NCI-H2196 treated with DMSO at 0.1 percent for 48 hours (cell line): ENCODE results near the gene FILIP1L.
A peak's percentile ranks its signal among the peaks of the same experiment; 100 is the strongest.

Experiments used
- DNase-seq: peaks from one replicate; lab custom pipeline; 2025; ENCODE audit not compliant: unreplicated experiment; lab: John Stamatoyannopoulos, UW

FILIP1L gene

DNA sequence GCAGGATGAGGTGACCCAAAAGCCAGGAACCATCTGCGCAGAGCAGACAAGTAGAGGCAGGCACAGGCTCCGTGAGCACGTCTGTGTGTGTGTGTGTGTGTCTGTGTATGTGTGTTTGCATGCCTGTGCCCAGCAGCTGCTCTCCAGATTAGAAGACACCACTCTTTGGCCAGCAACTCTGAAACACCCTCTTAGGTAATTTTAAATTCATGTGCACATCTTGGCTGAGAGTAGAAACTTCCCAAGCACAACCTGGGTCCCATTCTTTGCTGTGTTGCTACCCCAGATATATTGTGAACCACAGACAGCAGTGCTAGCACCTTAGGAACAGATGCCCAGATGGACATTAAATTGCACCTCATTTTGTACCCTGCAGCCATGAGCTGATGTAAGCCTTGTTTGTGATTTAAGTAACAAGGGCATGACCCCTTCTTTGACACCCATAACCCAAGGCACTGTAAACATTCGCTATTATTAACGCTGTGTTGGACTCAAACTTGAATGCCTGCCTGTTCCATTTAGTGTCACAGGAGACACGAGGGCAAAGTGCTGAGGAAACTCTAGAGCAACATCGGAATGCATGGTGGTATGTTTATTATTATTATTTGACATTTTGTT, at the start of gene FILIP1L:
Gene FILIP1L, minus strand, starts transcription at position 89 of the 618 bp plus-strand sequence.
- DNase-seq: no peak

GRCh38 chr3:100163787-100164186, 49.5 kb upstream of the FILIP1L start:
- DNase-seq: no peak

- DNase-seq: no peak
Observed at GRCh38 chr3:100160521-100160920, 46.2 kb upstream of the FILIP1L start.

- no peak for DNase-seq
Observed at GRCh38 chr3:100159331-100160153, 45.2 kb upstream of the FILIP1L start.

DNA sequence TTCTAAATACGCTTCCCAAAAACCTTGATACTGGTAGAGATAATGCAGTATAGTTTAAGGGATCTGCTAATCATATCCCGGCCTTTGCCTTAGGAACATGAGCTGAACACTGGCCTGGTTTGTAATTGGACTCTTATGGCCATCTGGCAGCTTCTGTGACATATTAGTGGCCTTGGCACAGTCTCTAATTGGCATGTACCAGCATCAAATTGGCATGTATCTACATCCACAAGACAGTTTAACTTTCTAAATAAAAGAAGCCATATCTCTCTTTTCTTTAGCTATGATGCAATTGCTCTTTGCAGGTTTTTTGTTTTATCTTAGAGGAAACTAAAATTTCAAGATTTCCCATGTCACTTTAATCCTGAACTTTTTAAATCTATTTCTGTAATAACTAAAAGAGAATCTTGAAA, 44.6 kb upstream of the FILIP1L start:
- DNase-seq: peak; percentile 17

DNA sequence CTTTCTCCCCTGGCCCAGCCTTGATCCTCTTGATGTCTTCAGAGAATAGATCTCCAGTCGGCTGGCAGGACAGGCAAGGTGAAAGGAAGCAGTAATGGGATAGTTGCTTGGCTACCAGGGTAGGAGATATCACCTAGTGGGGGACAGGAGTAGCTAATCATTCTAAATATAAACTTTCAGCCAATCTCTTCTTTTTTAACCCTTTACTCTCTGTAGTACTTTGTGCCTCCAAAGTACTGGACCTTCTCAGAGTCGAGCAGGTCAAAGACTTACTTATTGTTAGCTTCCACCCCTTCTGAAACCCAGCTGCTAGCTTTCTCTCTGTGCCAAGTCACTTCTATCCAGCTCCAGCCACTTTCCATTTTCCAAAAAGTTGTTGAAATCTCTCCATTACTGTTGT, 43.4 kb upstream of the FILIP1L start:
- no peak for DNase-seq

GRCh38 chr3:100155590-100155989, 41.3 kb upstream of the FILIP1L start:
- DNase-seq: no peak

DNA sequence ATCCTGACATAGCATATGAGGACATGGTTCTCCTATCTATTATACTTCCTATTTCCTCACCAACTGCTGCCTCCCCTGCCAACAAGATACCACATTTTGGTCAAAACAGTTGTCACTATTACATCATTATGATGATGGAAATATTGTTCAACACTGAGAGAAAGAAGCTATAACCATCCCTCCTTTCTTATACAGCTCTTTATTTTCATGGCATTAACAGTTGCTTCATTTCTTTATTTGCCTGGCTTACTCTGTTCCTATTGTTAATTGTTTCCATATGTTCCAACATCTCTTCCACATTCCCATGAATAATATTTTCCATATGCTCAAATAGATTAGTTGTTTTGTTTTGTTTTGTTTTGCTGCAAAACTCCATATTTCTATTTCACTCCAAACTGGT, 40.8 kb upstream of the FILIP1L start:
- DNase-seq: no peak

GRCh38 chr3:100154171-100154570, 39.9 kb upstream of the FILIP1L start:
- DNase-seq: no peak

- DNase-seq: no peak
Observed at GRCh38 chr3:100151024-100151707, 36.9 kb upstream of the FILIP1L start.

- no peak for DNase-seq
Observed at GRCh38 chr3:100150473-100150872, 36.2 kb upstream of the FILIP1L start.

DNA sequence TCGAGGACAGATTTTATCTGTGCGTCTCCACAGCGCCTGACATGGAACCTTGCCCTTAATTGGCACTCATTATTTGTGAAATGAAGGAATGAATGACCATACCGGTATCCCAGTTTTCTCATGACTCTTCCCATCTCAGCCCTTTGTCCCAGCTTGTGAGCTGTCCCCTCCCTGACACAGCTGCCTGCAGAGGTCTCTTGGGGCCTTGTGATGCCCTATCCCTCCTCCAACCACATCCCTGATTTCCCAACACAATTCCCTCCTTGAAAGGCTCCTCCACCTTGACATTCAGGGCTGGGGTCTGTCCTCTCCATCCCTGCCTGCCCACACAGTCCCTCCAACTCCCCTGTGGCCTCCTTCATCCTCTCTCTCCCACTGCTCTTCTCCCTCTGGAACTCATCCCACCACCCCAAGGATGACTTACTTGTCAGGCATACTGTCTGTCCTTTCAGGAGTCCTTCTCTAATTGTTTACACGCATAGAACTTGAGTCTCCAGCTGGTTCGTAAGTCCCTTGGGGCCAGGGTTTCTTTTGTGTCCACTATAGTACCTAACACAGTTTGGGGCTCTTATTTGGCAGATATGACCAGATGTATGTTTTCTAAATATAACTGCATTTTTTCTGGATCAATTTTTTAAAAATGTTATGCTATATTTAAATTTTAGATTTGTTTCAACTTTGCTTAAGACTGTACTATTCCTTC, 35.6 kb upstream of the FILIP1L start:
- no peak for DNase-seq

DNA sequence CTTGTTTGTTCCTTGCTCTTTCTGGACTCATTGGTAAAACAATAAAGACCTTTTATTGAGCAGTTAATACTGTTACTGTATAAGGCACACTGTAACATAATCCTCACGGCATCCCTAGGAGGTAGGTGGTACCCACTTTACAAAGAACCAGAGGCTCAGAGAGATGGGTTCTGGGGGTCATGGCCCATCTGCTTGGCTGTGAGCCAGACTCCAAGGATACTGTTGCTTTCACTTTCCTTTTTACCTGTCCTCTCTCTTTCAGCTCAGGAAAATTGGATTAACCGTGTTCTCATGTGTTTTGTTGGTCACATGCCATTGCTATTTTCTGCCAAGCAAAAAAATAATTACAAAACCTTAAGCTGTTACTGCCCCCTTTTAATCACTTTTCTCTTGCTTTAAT, 34.8 kb upstream of the FILIP1L start:
- DNase-seq: no peak

- DNase-seq: no peak
Observed at GRCh38 chr3:100144255-100144866, 30.1 kb upstream of the FILIP1L start.

DNA sequence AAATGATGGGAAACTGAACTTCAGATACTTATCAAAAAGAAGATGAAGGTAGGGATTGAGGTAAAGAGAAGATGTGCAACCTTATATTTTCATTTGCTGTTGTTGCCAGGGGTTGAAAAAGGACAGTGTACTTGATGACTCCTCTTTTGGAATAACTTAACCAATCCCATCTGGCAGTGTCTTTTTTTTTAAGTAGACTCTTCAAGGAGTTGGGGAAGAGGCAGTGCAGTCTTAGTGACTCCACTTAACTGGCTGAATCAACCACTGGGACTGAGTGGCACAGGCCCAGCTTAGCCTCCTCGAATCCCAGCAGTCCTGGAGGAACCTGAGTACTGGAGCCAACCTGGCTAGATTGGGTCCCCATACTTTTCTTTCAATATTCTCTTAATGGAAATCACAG, 27.3 kb upstream of the FILIP1L start:
- no peak for DNase-seq

DNA sequence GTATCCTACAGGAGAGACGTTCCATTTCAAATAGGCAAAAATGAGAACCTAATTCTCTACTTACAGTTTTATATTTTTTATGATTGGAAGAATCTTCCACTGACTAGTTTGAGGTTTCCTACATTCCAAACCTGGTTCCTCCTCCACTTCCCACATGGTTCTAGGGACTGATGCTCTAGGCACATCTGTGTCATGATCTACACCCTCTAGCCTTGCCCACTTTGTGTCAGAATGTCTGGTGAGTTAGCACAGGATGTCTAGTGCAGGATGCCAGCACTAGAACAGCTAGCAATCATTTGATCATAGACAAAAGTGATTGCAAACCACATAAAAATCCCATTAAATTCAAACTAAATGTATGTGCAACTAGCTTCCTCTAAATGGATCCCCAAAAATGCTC, 26.7 kb upstream of the FILIP1L start:
- DNase-seq: no peak

GRCh38 chr3:100136921-100137320, 22.6 kb upstream of the FILIP1L start:
- no peak for DNase-seq

DNA sequence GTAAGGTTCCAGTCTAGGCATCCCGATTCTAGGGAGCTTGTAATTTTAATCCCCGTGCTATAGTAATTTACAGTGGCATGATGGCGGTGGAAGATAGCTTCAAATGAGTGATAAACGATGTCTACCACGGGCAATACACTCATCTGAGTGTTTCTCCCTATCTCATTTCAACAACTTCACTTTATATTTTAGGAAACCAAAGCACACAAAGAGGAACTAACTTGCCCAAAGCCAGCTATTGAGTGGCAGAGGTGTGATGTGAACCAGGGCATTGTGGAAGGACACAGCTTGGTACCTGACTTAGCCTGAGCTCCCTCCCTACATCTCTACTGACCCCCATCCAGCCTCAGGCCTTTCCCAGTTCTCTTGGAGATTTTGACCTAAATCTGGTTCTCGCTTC, 16.9 kb upstream of the FILIP1L start:
- no peak for DNase-seq

DNA sequence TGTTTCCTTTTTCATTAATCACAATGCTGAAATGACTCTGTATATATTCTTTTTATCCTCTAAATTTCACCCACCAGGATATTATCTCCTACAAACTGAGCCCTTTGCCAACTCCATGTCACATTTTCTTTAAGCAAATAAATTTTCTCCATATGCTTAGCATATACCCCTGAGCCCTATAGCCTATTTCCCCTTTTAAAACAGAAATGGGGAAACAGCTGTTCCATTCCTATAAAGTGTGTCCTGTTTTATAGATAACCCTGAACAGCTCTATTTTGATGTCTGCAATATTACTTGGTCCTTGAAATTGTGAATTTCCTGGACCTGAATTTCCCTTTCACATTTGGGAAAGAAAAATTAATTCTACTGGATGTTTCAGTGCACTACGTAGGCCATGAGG, 15.6 kb upstream of the FILIP1L start:
- DNase-seq: no peak

DNA sequence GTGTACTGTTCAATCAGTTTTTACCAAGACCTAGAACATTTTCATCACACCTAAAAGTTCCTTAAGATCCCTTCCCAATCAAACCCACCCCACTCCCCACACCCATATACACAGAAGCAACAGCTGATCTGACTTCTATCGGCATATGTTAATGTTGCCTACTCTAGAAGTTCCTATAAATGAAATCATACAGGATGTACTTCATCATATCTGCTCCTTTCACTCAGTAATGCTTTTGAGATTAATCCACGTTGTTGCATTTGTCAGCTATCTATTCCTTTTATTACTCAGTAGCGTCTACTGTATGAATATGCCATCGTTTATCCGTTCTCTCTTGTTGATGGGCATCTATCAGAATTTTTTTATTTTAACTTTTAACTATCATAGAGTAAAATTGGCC, 14.3 kb upstream of the FILIP1L start:
- no peak for DNase-seq

- DNase-seq: no peak
Observed at GRCh38 chr3:100127792-100128191, 13.5 kb upstream of the FILIP1L start.
